PFSK-1 (cell line): Measurements from ENCODE around the gene GFM2.

ENCODE experiments used
- FOXP2 ChIP-seq: optimal IDR thresholded peaks from 2 replicates; pipeline ENCODE3; 2011; ENCODE audit warnings: borderline replicate concordance, control low read depth, inconsistent platforms; ENCODE audit not compliant: insufficient read depth; ENCODE audit errors: extremely low read length, extremely low read depth
- POLR2AphosphoS5 ChIP-seq: IDR thresholded peaks from 2 replicates; pipeline ENCODE4 v1.6.1; 2012; ENCODE audit warnings: low read depth, mild to moderate bottlenecking, control low read depth, low read length, moderate library complexity
- SIN3A ChIP-seq: IDR thresholded peaks from 2 replicates; pipeline ENCODE4 v1.6.1; 2012; ENCODE audit warnings: mild to moderate bottlenecking, low read length, moderate library complexity, borderline replicate concordance; ENCODE audit not compliant: insufficient read depth
- TAF1 ChIP-seq: IDR thresholded peaks from 2 replicates; pipeline ENCODE4 v1.6.1; 2012; ENCODE audit warnings: low read length, control low read depth, borderline replicate concordance; ENCODE audit not compliant: insufficient read depth
- TF ChIP-seq, protein P1 (sequence below), 2 experiments: IDR thresholded peaks; 2 replicates each; pipeline versions ENCODE4 v1.6.1 to v1.8.0; 2011 to 2012; ENCODE audit warnings: low read depth in 2 of 2, low read length in 2 of 2, control low read depth in 1 of 2, inconsistent platforms in 1 of 2, mild to moderate bottlenecking in 1 of 2, moderate library complexity in 1 of 2; ENCODE audit not compliant: insufficient read depth in 1 of 2

GFM2 gene

DNA sequence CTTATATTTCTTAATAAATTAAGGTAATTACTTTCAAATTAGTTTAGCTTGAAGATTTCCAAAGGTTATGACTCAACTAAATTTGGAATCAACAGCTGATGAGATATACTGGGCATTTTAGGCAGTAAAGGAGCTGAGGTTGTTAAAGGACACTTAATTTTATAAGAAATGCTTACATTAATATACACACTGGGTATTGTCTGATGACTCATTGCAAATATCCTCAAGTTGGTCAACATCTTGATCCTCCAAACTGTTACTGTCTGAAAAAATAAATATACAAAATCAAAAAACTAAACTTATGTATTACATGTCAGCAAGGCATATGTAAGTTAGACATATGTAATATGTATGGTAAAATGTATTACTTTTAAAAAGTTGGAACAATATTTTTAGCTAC is 3.4 kb downstream of the GFM2 start:
- TF ChIP-seq TAF1, result no peak
- TF ChIP-seq, protein P1, sequence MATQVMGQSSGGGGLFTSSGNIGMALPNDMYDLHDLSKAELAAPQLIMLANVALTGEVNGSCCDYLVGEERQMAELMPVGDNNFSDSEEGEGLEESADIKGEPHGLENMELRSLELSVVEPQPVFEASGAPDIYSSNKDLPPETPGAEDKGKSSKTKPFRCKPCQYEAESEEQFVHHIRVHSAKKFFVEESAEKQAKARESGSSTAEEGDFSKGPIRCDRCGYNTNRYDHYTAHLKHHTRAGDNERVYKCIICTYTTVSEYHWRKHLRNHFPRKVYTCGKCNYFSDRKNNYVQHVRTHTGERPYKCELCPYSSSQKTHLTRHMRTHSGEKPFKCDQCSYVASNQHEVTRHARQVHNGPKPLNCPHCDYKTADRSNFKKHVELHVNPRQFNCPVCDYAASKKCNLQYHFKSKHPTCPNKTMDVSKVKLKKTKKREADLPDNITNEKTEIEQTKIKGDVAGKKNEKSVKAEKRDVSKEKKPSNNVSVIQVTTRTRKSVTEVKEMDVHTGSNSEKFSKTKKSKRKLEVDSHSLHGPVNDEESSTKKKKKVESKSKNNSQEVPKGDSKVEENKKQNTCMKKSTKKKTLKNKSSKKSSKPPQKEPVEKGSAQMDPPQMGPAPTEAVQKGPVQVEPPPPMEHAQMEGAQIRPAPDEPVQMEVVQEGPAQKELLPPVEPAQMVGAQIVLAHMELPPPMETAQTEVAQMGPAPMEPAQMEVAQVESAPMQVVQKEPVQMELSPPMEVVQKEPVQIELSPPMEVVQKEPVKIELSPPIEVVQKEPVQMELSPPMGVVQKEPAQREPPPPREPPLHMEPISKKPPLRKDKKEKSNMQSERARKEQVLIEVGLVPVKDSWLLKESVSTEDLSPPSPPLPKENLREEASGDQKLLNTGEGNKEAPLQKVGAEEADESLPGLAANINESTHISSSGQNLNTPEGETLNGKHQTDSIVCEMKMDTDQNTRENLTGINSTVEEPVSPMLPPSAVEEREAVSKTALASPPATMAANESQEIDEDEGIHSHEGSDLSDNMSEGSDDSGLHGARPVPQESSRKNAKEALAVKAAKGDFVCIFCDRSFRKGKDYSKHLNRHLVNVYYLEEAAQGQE (IDR thresholded peaks at IDR 0.05; ENCODE audit: insufficient read depth in 1 of 2, low read depth in 2 of 2, low read length in 2 of 2), result no peak
- TF ChIP-seq FOXP2, result no peak

DNA sequence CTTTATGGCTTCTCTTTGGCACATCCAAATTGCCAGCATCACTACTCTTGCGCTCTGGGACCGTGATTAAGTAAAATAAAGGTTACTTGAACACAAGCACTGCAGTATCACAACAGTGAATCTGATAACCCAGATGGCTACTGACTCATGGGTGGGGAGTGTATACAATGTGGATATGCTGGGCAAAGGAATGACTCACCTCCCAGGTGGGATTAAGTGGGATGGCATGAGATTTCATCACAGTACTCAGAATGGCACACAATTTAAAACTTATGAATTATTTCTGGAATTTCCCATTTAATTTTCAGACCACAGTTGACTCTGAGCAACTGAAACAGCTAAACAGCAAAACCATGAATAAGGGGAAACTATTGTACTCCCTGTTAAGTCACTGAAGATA is 4.3 kb downstream of the GFM2 start:
- TF ChIP-seq POLR2AphosphoS5, result no peak
- TF ChIP-seq, protein P1 (IDR thresholded peaks at IDR 0.05; ENCODE audit: insufficient read depth in 1 of 2, low read depth in 2 of 2, low read length in 2 of 2), result no peak
- TF ChIP-seq TAF1, result no peak
- no peak for TF ChIP-seq FOXP2
- TF ChIP-seq SIN3A, result no peak

GRCh38 chr5:74761241-74761640 is 5.7 kb downstream of the GFM2 start:
- TF ChIP-seq FOXP2 (no peak), SIN3A (no peak), TAF1 (no peak), POLR2AphosphoS5 (no peak)
- TF ChIP-seq, protein P1 (IDR thresholded peaks at IDR 0.05; ENCODE audit: insufficient read depth in 1 of 2, low read depth in 2 of 2, low read length in 2 of 2), result no peak

DNA sequence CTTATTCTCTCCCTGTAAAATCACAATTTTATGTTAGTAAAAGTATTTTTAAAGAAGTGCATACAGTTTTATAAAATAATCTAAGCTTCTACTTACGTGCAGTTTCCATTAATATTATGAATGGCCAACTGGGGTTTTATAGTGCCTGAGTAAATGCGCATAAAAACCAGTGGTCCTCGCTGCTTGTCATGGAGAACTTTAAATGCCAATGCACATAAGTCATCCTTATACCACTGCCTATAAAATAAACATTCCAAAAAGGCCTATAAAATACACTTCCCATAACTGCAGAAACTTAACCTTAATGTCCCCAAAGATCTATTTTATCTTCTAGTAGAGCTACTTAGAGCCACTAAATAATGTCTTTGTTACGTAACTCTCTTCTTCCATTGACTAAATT is 28.5 kb downstream of the GFM2 start:
- no peak for TF ChIP-seq SIN3A
- TF ChIP-seq, protein P1 (IDR thresholded peaks at IDR 0.05; ENCODE audit: insufficient read depth in 1 of 2, low read depth in 2 of 2, low read length in 2 of 2), result no peak
- TF ChIP-seq POLR2AphosphoS5, result no peak
- TF ChIP-seq FOXP2, result no peak
- no peak for TF ChIP-seq TAF1

DNA sequence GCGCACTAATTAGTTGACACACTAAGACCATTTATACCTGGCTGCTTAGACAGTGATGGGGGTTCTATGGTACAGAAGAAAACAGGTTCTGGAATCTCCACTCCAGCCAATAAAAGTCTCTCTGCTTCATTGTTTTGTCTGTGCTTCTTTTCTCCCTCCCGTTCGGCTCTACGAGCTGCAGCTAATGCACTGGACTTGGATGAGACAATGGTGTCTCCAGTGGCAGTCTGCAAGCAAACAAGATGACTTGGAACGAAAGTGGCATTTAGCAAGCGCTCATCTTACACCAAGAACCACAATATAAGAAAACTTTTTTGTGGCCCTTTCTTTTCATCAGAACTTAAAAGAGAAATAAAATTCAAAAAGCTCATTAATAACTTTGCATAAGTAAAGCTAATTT is 30.2 kb downstream of the GFM2 start:
- TF ChIP-seq FOXP2 (no peak), TAF1 (no peak), SIN3A (no peak), POLR2AphosphoS5 (no peak)
- TF ChIP-seq, protein P1 (IDR thresholded peaks at IDR 0.05; ENCODE audit: insufficient read depth in 1 of 2, low read depth in 2 of 2, low read length in 2 of 2), result no peak
